ENCODE data around the gene WWP2. TPM values are rescaled to one million over a fixed set of nuclear protein-coding genes. Genes with fewer than 3 reads are reported as not detected.

WWP2 gene
- total and polyA plus RNA-seq, 7 donors, result 11.4 to 59.0 (median 23.9) TPM

- 47 to 79% methylated on average over 41 of the region's 41 CpGs for WGBS, 2 donors
- intact Hi-C loops (cut with DNase I), result loop anchor here (10.0 kb wide), 1 partner anchor 1003 kb away; no protein-coding TSS in a partner anchor
- H3K36me3 ChIP-seq, result peaks cover 20 to 77% (median 53%) of the 10 kb centered on the region in 4 donors
Observed at GRCh38 chr16:69741951-69742904, 19.9 kb upstream of the WWP2 start.

DNA sequence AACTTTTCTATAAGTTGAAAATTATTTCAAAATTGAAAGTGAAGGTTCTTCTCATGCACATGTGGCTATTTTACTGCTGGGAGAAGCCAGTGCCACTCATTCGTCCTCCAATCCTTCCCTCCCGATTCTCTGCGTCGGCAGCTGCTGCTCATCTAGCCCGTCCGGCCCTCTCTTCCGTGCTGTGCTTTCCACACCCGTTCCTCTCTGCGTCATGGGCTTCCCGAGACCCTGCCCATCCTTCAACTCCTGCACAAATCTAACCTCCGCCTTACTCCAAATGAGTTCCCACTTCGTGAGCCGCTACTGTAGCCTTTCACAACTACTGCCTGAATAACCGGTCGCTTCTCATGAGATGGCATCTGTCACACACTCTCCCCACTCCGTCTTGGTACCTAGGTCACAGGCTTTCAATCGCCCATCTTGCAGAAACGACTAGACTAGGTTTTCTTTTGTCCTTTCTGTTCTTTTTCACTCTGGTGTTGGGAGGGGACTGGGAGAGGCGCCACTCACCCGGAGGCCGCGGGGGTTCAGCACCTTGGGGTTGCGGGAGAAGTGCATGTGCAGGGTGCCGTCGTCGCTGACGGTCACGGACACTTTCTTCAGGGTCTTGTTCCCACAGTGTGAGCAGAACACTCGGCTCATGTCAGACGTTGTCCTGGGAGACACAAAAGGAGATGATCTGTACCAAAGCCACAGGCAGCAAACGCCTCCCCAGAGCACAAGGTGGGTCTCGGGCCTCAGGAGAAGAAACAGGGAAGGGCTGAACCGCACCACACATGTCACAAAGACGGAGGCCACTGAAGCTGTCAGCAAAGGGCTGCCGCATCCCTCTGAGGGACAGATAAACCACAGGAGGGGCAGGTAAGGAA is 17.5 kb upstream of the WWP2 start:
- Histone ChIP-seq H3K4me1 (peaks cover 0 to 8% (median 0%) of the 10 kb centered on the region in 4 donors), H3K9me3 (no peaks in the 10 kb centered on the region), H3K27ac (no peak overlapping the region), H3K4me3 (no peak overlapping the region), H3K27me3 (no peaks in the 10 kb centered on the region), H3K36me3 (peaks cover 32 to 100% (median 77%) of the 10 kb centered on the region in 4 donors)
- WGBS, 2 donors, result 95 to 96% methylated on average over 35 of the region's 35 CpGs
- no peak for TF ChIP-seq CTCF (IDR thresholded peaks at IDR 0.05)
- no peak for TF ChIP-seq POLR2A (IDR thresholded peaks at IDR 0.05)
- no peak for TF ChIP-seq POLR2AphosphoS5 (IDR thresholded peaks at IDR 0.05)
- no peak for TF ChIP-seq EP300 (IDR thresholded peaks at IDR 0.05)
- intact Hi-C loops (cut with DNase I), result loop anchor here (10.0 kb wide), 1 partner anchor 1000 kb away; no protein-coding TSS in a partner anchor
- DNase-seq, result no peak

More at GRCh38 chr16:69741951-69742904, 19.9 kb upstream of the WWP2 start:
- no peaks in the 10 kb centered on the region for H3K27me3 ChIP-seq
- H3K27ac ChIP-seq, result peak overlapping the region in 2 of 4 donors; percentile 34 to 47
- H3K9me3 ChIP-seq, result no peaks in the 10 kb centered on the region
- no peak for TF ChIP-seq EP300 (IDR thresholded peaks at IDR 0.05)
- no peak for TF ChIP-seq POLR2A (IDR thresholded peaks at IDR 0.05)
- TF ChIP-seq CTCF (IDR thresholded peaks at IDR 0.05), result no peak
- TF ChIP-seq POLR2AphosphoS5 (IDR thresholded peaks at IDR 0.05), result peak in 1 of 4 donors; percentile 12
- peak; percentile 88 for DNase-seq
- no peak overlapping the region for H3K4me3 ChIP-seq
- H3K4me1 ChIP-seq, result peaks cover 0 to 8% (median 0%) of the 10 kb centered on the region in 4 donors

- TF ChIP-seq CTCF (IDR thresholded peaks at IDR 0.05) (no peak), POLR2A (IDR thresholded peaks at IDR 0.05) (no peak), EP300 (IDR thresholded peaks at IDR 0.05) (no peak), POLR2AphosphoS5 (IDR thresholded peaks at IDR 0.05) (no peak)
- DNase-seq, result no peak
- intact Hi-C loops (cut with DNase I), result loop anchor here (10.0 kb wide), 1 partner anchor 1000 kb away; no protein-coding TSS in a partner anchor
- Histone ChIP-seq H3K9me3 (no peaks in the 10 kb centered on the region), H3K27me3 (no peaks in the 10 kb centered on the region), H3K27ac (no peak overlapping the region), H3K36me3 (peaks cover 33 to 100% (median 77%) of the 10 kb centered on the region in 4 donors), H3K4me3 (no peak overlapping the region), H3K4me1 (peaks cover 0 to 8% (median 0%) of the 10 kb centered on the region in 4 donors)
- WGBS, 2 donors, result 96% methylated on average over 11 of the region's 11 CpGs
Observed at GRCh38 chr16:69745232-69745612, 16.9 kb upstream of the WWP2 start.

GRCh38 chr16:69745959-69746358 is 16.2 kb upstream of the WWP2 start:
- Histone ChIP-seq H3K27me3 (no peaks in the 10 kb centered on the region), H3K36me3 (peaks cover 40 to 100% (median 78%) of the 10 kb centered on the region in 4 donors), H3K9me3 (no peaks in the 10 kb centered on the region), H3K4me3 (no peak overlapping the region), H3K27ac (no peak overlapping the region), H3K4me1 (peaks cover 0 to 8% (median 0%) of the 10 kb centered on the region in 4 donors)
- intact Hi-C loops (cut with DNase I), result loop anchor here (10.0 kb wide), 1 partner anchor 999 kb away; no protein-coding TSS in a partner anchor
- 81 to 90% methylated on average over 10 of the region's 10 CpGs for WGBS, 2 donors
- no peak for DNase-seq
- TF ChIP-seq EP300 (IDR thresholded peaks at IDR 0.05) (no peak), POLR2A (IDR thresholded peaks at IDR 0.05) (no peak), POLR2AphosphoS5 (IDR thresholded peaks at IDR 0.05) (no peak), CTCF (IDR thresholded peaks at IDR 0.05) (no peak)

Data from sigmoid colon (tissue), 7 donors.